ENCODE results near the gene ZNF782.
"Not testable (repeated sequence)": the region's sequence is repeated elsewhere in the genome, so short reads cannot be mapped to it uniquely, and the experiment has no call there.

Gene ZNF782

DNA sequence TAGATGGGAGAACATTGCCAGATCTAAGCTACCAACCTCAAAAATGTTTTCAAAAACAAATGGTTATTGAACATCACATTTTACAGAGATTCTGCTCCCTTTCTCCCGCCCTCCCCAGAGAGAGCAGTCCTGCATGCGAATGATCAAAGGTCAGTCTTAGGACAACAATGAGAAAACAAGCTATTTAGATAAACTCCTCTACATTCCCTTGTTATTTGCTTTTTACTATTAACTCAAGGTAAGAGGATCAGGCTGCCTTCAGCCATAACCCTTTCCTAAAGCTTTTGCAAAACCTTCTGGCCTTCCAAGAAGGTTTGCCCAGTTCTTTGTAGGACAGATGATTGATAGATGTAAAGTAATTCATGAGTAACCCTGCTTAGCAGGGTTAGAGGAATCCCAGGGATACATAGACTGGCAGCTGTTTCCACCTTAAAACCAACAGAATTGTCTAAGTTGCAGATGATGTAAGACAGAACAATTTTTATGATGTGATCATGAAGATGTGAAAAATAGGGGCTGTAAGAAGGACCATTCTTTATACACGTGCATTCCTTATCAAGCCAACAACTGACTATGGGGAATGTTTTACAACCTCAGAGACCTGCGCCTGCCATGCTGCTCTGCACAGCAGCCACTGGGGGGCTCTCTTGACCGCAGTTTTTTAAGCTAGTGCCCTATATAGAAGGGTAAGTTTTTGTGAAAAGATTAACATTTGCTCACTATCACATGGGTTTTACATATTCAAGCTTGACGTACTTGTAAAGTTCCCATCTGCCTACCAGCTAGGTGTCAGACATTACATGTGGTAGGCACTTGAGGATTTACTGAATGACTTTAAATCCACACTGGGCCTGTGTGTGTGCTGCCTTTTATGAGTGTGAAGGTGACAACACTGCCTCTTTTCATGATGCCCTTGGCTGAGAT, 2.3 kb upstream of the ZNF782 start:
- in situ Hi-C loops (cut with MboI; ENCODE audit: low sequenced_read_pairs), result loop anchor here (25.0 kb wide), 2 partner anchors 531 to 756 kb away; no protein-coding TSS in a partner anchor

DNA sequence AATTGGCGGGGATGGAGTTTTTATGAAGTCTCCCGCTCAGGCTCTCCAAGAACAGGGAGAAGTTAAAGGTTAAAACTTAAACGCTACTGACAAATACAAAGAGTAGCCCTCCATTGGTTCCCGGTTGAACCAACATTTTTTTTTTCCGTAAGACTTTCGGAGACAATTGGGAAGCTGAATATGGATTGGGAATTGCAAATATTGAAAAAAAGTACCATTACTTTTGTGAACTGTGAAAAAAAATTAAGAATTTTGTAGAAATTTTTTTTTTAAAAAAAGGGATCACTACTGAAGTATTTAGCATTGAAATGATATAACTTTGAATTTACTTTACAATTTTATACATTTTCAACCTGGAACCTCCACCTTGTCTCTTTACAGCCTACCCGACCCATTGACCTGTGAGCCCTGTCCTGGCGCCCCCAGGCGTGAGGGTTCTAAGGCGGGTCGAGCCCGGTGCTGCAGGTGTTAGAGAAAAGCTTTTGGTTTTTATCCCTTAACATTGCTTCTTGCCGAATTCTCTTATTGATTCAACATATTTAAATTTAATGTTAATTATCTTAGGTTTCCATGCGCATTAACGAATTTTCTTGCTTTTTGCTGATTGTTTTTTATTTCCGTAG, 448 bp upstream of the ZNF782 start:
- in situ Hi-C loops (cut with MboI; ENCODE audit: low sequenced_read_pairs), result loop anchor here (25.0 kb wide), 2 partner anchors 533 to 758 kb away; no protein-coding TSS in a partner anchor

DNA sequence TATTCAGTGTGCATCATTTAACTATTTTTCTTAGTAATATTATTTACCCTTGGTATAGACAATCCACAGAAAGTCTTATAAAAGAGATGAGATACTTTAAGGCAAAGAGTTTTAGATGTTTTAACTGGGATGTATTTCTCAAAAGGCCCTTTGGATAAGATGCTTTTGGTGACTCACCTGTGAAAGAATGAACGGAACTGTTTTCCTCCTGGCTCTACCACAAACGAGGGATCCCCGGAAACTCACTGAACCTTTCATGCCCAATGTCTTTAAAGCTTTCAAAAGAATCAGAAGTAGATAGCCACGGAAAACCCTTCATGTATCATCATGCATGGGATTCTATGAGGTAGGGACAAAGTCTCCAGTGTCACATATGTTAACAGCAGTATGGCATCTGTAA, 1.6 kb downstream of the ZNF782 start:
- in situ Hi-C loops (cut with MboI; ENCODE audit: low sequenced_read_pairs), result loop anchor here (25.0 kb wide), 2 partner anchors 535 to 760 kb away; no protein-coding TSS in a partner anchor

DNA sequence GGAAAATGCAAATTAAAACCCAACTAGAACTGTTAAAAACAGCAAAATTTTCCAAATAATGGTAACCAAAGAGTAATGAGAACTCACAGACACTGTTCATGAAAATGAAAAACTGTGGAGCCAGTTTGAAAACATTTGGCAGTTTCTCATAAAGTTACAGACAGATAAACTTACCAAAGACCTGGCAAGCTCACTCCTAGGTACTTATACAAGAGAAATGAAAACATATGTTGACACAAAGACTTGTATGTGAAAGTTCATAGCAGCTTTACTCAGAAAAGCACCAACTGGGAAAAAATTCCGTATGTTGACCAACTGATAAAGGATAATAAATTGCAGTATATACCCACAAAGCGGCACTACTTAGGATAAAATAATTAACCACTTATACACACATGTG, 10.3 kb downstream of the ZNF782 start:
- in situ Hi-C loops (cut with MboI; ENCODE audit: low sequenced_read_pairs), result no loop called here

DNA sequence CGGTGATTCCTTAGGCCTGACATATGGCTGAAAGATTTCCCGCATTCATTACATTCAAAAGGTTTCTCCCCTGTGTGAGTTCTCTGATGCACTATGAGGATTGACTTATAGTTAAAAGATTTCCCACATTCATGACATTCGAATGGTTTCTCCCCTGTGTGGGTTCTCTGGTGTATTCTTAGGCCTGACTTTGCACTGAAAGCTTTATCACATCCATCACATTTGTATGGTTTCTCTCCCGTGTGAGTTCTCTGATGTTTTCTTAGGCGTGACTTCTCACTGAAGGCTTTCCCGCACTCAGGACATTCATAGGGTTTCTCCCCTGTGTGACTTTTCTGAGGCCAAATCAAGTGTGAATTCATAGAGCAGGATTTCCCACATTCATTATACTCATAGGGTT, 35.8 kb downstream of the ZNF782 start:
- in situ Hi-C loops (cut with MboI; ENCODE audit: low sequenced_read_pairs), result no loop called here

DNA sequence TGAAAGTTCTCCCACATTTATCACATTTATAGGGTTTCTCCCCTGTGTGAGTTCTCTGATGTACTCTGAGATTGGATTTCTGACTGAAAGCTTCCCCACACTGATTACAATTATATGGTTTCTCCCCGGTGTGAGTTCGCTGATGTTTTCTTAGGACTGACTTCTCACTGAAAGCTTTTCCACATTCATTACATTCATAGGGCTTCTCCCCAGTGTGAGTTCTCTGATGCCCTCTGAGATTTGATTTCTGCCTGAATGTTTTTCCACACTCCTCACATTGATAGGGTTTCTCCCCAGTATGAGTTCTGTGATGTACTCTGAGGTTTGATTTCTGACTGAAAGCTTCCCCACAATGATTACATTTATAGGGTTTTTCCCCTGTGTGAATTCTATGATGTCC, 36.3 kb downstream of the ZNF782 start:
- in situ Hi-C loops (cut with MboI; ENCODE audit: low sequenced_read_pairs), result no loop called here

DNA sequence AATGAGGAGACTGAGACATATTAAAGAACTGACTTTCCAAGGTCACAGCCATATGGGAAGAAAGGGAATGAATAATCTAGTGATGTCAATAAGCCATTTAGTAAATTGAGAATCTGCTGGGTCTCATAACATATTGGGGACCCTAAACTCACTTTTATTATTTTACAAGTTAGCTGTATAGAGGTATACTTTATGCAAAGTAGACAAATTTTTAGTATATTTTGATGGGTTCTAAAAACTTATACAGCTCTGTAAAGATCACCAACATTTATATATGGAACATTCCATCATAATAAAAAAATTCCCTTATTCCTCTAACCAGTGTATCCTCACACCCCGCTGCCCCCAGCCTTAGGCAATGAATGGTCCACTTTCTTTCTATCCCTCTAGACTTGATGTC, 40.7 kb downstream of the ZNF782 start:
- in situ Hi-C loops (cut with MboI; ENCODE audit: low sequenced_read_pairs), result no loop called here

DNA sequence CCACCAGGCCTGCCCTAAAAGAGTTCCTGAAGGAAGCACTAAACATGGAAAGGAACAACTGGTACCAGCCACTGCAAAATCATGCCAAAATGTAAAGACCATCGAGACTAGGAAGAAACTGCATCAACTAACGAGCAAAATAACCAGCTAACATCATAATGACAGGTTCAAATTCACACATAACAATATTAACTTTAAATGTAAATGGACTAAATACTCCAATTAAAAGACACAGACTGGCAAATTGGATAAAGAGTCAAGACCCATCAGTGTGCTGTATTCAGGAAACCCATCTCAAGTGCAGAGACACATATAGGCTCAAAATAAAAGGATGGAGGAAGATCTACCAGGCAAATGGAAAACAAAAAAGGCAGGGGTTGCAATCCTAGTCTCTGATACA, 55.4 kb downstream of the ZNF782 start:
- in situ Hi-C loops (cut with MboI; ENCODE audit: low sequenced_read_pairs), result not testable (repeated sequence)

DNA sequence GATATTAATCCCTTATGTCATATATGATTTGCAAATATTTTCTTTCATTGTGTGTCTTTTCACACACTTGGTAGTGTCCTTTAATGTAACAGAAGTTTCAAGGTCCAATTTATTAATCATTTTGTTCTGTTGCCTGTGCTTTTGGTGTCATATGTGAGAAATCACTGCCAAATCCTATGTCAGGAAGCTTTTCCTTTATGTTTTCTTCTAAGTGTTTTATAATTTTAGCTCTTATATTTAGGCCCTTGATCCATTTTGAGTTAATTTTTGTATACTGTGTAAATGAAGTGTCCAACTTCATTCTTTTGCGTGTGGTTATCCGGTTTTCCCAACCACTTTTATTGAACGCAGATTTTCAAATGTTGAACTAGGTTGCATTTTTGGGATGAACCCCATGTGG, 70.3 kb downstream of the ZNF782 start:
- in situ Hi-C loops (cut with MboI; ENCODE audit: low sequenced_read_pairs), result no loop called here

DNA sequence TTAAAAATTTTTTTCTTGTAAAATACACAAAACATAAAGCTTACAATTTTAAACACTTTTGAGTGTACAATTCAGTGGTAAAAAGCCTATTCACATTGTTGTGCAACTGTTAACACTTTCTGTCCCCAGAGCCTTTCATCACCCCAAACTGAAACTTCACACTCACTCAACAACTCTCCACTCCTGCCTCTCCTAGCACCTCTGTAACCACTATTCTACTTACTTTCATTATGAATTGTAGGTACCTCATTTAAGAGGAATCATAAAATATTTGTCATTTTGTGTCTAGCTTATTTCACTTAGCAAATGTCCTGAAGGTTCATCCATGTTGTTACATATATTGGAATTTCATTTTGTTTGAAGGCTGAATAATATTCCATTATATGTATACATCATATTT, 72.1 kb downstream of the ZNF782 start:
- in situ Hi-C loops (cut with MboI; ENCODE audit: low sequenced_read_pairs), result no loop called here

DNA sequence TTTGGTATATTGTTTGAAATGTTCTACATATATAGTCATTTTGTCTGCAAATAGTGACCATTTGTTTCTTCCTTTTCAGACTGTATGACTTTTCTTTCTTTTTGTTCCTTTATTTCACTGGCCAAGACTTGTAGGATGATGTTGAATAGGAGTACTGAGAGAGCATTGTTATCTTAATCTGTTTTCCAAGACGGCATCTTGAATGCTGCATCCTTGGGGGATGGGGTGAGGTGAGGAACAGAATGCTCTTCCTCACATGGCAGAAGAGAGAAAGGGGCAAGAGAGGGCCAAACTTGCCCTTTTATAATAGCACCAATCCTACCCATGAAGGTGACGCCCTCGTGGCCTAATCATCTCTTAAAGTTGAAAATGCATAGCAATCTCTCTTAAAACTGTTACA, 72.8 kb downstream of the ZNF782 start:
- in situ Hi-C loops (cut with MboI; ENCODE audit: low sequenced_read_pairs), result no loop called here

DNA sequence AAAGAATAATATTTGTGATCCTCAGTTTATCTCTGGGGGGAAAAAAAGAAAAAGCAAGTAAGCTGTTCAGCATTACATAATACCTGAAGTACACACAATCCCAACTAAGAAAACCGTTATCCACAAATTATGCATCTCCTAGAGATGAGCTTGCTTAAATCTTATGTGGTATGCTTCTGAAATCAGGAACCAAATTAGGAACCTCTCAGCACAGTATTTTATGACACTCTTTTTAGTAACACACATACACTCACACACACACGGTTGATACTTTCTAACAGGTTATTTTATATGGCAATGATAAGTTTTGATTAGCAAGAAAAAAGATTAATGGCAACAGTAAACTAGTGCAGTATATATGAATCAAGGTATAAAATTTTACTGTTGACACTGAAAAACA, 75.2 kb downstream of the ZNF782 start:
- in situ Hi-C loops (cut with MboI; ENCODE audit: low sequenced_read_pairs), result no loop called here

DNA sequence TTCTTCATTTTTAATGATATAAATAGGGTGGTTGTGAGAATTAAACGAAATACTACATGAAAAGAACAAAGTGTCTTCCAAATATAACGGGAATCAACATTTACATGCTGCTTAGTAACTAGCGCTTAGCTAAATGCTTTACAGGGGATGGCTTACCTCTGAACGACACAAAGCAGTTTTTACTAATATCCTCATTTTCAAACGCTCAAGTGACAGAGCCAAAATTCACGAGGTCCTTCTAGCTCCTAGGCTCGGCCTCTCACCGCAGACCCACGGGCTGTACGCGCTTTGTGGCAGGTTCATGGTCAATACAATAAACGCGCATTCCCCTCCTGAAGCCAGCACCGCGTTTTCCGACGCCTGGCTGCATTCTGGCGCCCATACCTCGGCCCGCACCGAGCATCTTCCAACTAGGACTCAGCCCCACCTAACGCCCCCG, 76.9 kb downstream of the ZNF782 start:
- in situ Hi-C loops (cut with MboI; ENCODE audit: low sequenced_read_pairs), result no loop called here

DNA sequence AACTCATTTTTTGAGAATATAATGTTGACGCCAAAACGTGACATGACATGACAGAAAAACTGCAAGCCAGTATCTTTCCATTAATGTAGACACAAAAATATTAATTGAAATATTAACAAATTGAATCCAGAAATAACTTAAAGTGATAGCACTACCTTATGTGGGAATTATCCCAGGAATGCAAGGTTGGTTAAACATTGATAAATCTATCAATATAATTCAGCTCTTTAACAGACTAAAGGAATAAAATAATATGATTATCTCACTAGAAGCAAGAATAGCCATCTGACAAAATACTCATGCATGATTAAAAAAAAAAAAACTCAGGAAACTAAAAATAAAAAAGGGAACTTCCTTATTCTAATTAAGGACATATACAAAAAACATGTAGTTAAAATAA, 83.2 kb downstream of the ZNF782 start:
- in situ Hi-C loops (cut with MboI; ENCODE audit: low sequenced_read_pairs), result no loop called here

DNA sequence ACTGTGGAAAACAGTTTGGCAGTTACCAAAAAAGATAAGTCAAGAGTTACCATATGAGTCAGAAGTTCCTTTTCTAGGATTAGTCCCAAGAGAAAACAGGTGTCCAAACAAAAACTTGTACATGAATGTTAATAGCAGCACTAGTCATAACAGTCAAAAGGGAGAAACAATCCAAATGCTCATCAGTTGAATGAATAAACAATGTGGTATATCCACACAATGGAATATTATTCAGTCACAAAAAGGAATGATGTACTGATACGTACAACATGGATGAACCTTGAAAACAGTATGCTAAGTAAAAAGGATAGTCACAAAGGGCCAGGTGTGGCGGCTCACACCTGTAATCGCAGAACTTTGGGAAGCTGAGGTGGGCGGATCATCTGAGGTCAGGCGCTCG, 84.3 kb downstream of the ZNF782 start:
- in situ Hi-C loops (cut with MboI; ENCODE audit: low sequenced_read_pairs), result no loop called here

Data from HL-60/S4 (cell line).